GM12878 (cell line): ENCODE data around the gene RGSL1. TPM values are rescaled to one million over a fixed set of nuclear protein-coding genes. Genes with fewer than 3 reads are reported as not detected.

Experiments used
- ATAC-seq: fragments of 200-7000 bp; cut with Tn5 transposase; 3 replicates; pipeline ENCODE4 v1.9.1; 2020; ENCODE audit warnings: mild to moderate bottlenecking, moderate library complexity
- BruUV-seq: library from RNA; stranded (reverse); fragments of 400-500 nt; replicated peaks from 2 replicates; lab custom pipeline; 2021; lab: Mats Ljungman, UMichigan
- CTCF ChIA-PET: fragments of 300-600 bp; sonication (Branson Sonifier 250); formaldehyde crosslinking; extraction: SDS; loops from one replicate; lab custom pipeline; 2021; ENCODE audit warnings: inconsistent platforms; lab: Yijun Ruan, JAX
- POLR2A ChIA-PET: fragments of 350-600 bp; formaldehyde crosslinking; extraction: SDS; loops from one replicate; lab custom pipeline; 2021; ENCODE audit warnings: inconsistent platforms; lab: Charles Lee
- RAD21 ChIA-PET: fragments of 300-600 bp; sonication (Branson Sonifier 250); formaldehyde crosslinking; loops from one replicate; lab custom pipeline; 2023; ENCODE audit warnings: antibody characterized with exemption; ENCODE audit not compliant: unreplicated experiment; lab: Charles Lee
- SMC1A ChIA-PET: fragments of 300-600 bp; sonication (Branson Sonifier 250); formaldehyde crosslinking; loops from one replicate; lab custom pipeline; 2023; ENCODE audit not compliant: unreplicated experiment, uncharacterized antibody; lab: Charles Lee
- DNase-seq: peaks from one replicate; pipeline ENCODE4 v3.0.0-alpha.2; 2011; ENCODE audit warnings: low read depth, low spot score
- FAIRE-seq: peaks from 3 replicates; lab custom pipeline; 2011; peaks lifted over from hg19 to GRCh38; lab: Jason Lieb, UNC
- H2AFZ ChIP-seq: 2 replicates; pipeline ENCODE4 v1.6.0; 2011; ENCODE audit warnings: low read depth, low read length, control low read depth; ENCODE audit not compliant: control insufficient read depth
- H3K27ac ChIP-seq: 2 replicates; pipeline ENCODE4 v1.5.1; 2011; ENCODE audit warnings: control low read depth; ENCODE audit not compliant: control insufficient read depth, insufficient read depth
- H3K27me3 ChIP-seq, 2 experiments: replicated peaks in 1 of 2; 2 replicates each; pipeline versions ENCODE4 v1.6.0 to v1.6.1; 2011; ENCODE audit warnings: low read length in 1 of 2; ENCODE audit not compliant: control insufficient read depth in 2 of 2, insufficient read depth in 2 of 2
- H3K36me3 ChIP-seq, 2 experiments: 2 replicates each; pipeline ENCODE4 v1.5.1; 2011; ENCODE audit warnings: low read length in 1 of 2; ENCODE audit not compliant: control insufficient read depth in 2 of 2, insufficient read depth in 2 of 2
- H3K4me1 ChIP-seq: 2 replicates; pipeline ENCODE4 v1.6.1; 2011; ENCODE audit warnings: mild to moderate bottlenecking, low read length, moderate library complexity, mixed read lengths; ENCODE audit not compliant: control insufficient read depth, insufficient read depth
- H3K4me2 ChIP-seq: 2 replicates; pipeline ENCODE4 v1.6.0; 2011; ENCODE audit warnings: control low read depth; ENCODE audit not compliant: control insufficient read depth, insufficient read depth
- H3K4me3 ChIP-seq: fragments of 200-600 bp; sonication (generic); 2 replicates; pipeline ENCODE4 v1.5.1; 2016
- H3K79me2 ChIP-seq: 2 replicates; pipeline ENCODE4 v1.6.0; 2011; ENCODE audit warnings: low read length; ENCODE audit not compliant: control insufficient read depth, insufficient read depth
- H3K9ac ChIP-seq: 2 replicates; pipeline ENCODE4 v1.8.0; 2011; ENCODE audit warnings: low read length, control low read depth, mixed read lengths; ENCODE audit not compliant: control insufficient read depth, insufficient read depth
- H3K9me3 ChIP-seq: replicated peaks from 3 replicates; pipeline ENCODE4 v1.5.1; 2011; ENCODE audit warnings: mild to moderate bottlenecking, low read length; ENCODE audit not compliant: control insufficient read depth, insufficient read depth
- H4K20me1 ChIP-seq: 2 replicates; pipeline ENCODE4 v1.6.0; 2011; ENCODE audit not compliant: control insufficient read depth, insufficient read depth
- ATF2 ChIP-seq: IDR thresholded peaks from 2 replicates; pipeline ENCODE4 v1.6.1; 2012; ENCODE audit warnings: low read length, inconsistent platforms
- BMI1 ChIP-seq: fragments of 450-650 bp; IDR thresholded peaks from 2 replicates; pipeline ENCODE4 v1.6.1; 2016; ENCODE audit warnings: mild to moderate bottlenecking, moderate library complexity, borderline replicate concordance
- CEBPB ChIP-seq, 2 experiments: fragments of 150-350 bp in 1 of 2; IDR thresholded peaks; 2 replicates each; pipeline ENCODE4 v1.6.1; 2012 to 2014; ENCODE audit warnings: low read depth in 2 of 2, low read length in 2 of 2, borderline replicate concordance in 1 of 2, inconsistent platforms in 1 of 2
- CHD4 ChIP-seq: fragments of 200-600 bp; sonication (generic); IDR thresholded peaks from 2 replicates; pipeline ENCODE4 v1.6.1; 2016; ENCODE audit warnings: mild to moderate bottlenecking
- FOS ChIP-seq: IDR thresholded peaks from 3 replicates; pipeline ENCODE4 v1.6.1; 2011; ENCODE audit warnings: borderline replicate concordance; ENCODE audit not compliant: insufficient read length; ENCODE audit errors: extremely low read depth
- HSF1 ChIP-seq: fragments of 150-350 bp; IDR thresholded peaks from 2 replicates; pipeline ENCODE4 v1.6.1; 2014; ENCODE audit warnings: mild to moderate bottlenecking, low read depth, low read length
- NFIC ChIP-seq: IDR thresholded peaks from 2 replicates; pipeline ENCODE4 v1.6.1; 2012; ENCODE audit warnings: low read depth, mild to moderate bottlenecking, inconsistent platforms, low read length, moderate library complexity
- NKRF ChIP-seq: fragments of 450-650 bp; conservative IDR thresholded peaks from 2 replicates; pipeline ENCODE4 v1.6.1; 2017; ENCODE audit warnings: mild to moderate bottlenecking, moderate library complexity
- NR2C2 ChIP-seq: IDR thresholded peaks from 2 replicates; pipeline ENCODE4 v1.6.1; 2011; ENCODE audit warnings: borderline replicate concordance, low read depth; ENCODE audit not compliant: control insufficient read depth, insufficient read length
- PML ChIP-seq: IDR thresholded peaks from 2 replicates; pipeline ENCODE4 v1.6.1; 2012; ENCODE audit warnings: low read length, inconsistent platforms
- POLR2AphosphoS5 ChIP-seq: IDR thresholded peaks from 2 replicates; pipeline ENCODE4 v1.6.1; 2011; ENCODE audit warnings: mild to moderate bottlenecking, low read length, inconsistent platforms
- PRDM15 ChIP-seq: fragments of 450-650 bp; formaldehyde crosslinking; IDR thresholded peaks from 2 replicates; pipeline ENCODE4 v1.4.0; 2020; ENCODE audit warnings: mild to moderate bottlenecking, moderate library complexity
- SUPT20H ChIP-seq: IDR thresholded peaks from 2 replicates; pipeline ENCODE4 v1.6.1; 2011; ENCODE audit warnings: low read depth, mild to moderate bottlenecking, low read length, moderate library complexity, borderline replicate concordance; ENCODE audit not compliant: control insufficient read depth
- WGBS: methylation state at CpG from one replicate; pipeline ENCODE4 v1.1.6; 2016; ENCODE audit warnings: low lambda C conversion rate; ENCODE audit not compliant: insufficient replicate concordance, insufficient coverage; ENCODE audit errors: missing lambda C conversion rate; 5-methylcytosine and 5-hydroxymethylcytosine counted together
- in situ Hi-C: fragments of 300-500 bp; cut with MboI; formaldehyde crosslinking; loops from 9 replicates; pipeline ENCODE4 v1.14.3; 2018; ENCODE audit warnings: mixed read lengths
- intact Hi-C: fragments of 100-400 bp; cut with micrococcal nuclease; formaldehyde crosslinking; loops from one replicate; pipeline ENCODE4 v1.14.2; 2022; ENCODE audit not compliant: unreplicated experiment
- polyA plus RNA-seq, 11 experiments: library from polyadenylated mRNA; depleted of rRNA in 4 of 11; unstranded in 6 of 11; stranded (reverse) in 5 of 11; fragments of >200 nt; fragmentation: Nextera tagmentation in 4 of 11; fragmentation: Illumina TruSeq in 1 of 11; extraction: Ambion mirVana in 4 of 11; extraction: Trizol in 1 of 11; gene quantifications; 1 replicate in 1 of 11; 2 replicates in 10 of 11; pipeline versions ENCODE4 v1.2.1 to v1.2.3, GENCODE V29; 2011 to 2016; ENCODE audit warnings: inconsistent platforms in 2 of 11, missing spikeins in 2 of 11, low read depth in 1 of 11
- total RNA-seq, 4 experiments: library from RNA; depleted of rRNA in 3 of 4; stranded (reverse); fragments of >200 nt in 3 of 4; fragmentation: Illumina TruSeq in 1 of 4; extraction: Trizol in 1 of 4; gene quantifications; 2 replicates each; pipeline versions ENCODE4 v1.2.1 to v1.2.3, GENCODE V29; 2013 to 2021

Gene RGSL1
- total and polyA plus RNA-seq, 10 of the 15 experiments (the other 5 are each of a cell fraction or from before 2014, with no cell fraction given), result 0.05 to 0.28 (median 0.27) TPM; not detected in 5

- 75% methylated on average over 5 of the region's 5 CpGs for WGBS
- no peak for FAIRE-seq
- TF ChIP-seq NR2C2, result no peak
- TF ChIP-seq CHD4, result no peak
- 0 out of 2 replicates have a peak, but pooled peaks have one; percentile 16 for TF ChIP-seq ATF2
- 0 out of 2 replicates have a peak, but pooled peaks have one; percentile 18 for TF ChIP-seq NFIC
- no peak; the same call in 1 of the 2 replicates for TF ChIP-seq POLR2AphosphoS5
- no peak for TF ChIP-seq HSF1
- TF ChIP-seq FOS, result no peak
- TF ChIP-seq PRDM15 (CRISPR knock-in tag), result no peak
- TF ChIP-seq BMI1, result no peak
- TF ChIP-seq PML, result peak; percentile 11; the same call in 1 of the 2 replicates
- TF ChIP-seq CEBPB (IDR thresholded peaks at IDR 0.05; ENCODE audit: borderline replicate concordance in 1 of 2, low read depth in 2 of 2, low read length in 2 of 2), result no peak
- TF ChIP-seq NKRF, result no peak
- TF ChIP-seq SUPT20H, result no peak
Observed at GRCh38 chr1:182598296-182598695, 148.3 kb downstream of the RGSL1 start.

More at GRCh38 chr1:182598296-182598695, 148.3 kb downstream of the RGSL1 start:
- Histone ChIP-seq H3K27me3 (no peaks in the 10 kb centered on the region), H3K36me3 (peaks cover 11 to 24% of the 10 kb centered on the region in 2 experiments; a peak in 3 of 4 replicates), H3K9ac (no peak overlapping the region), H3K4me3 (no peak overlapping the region), H2AFZ (no peak overlapping the region), H3K4me2 (no peak overlapping the region), H3K27ac (no peak overlapping the region), H4K20me1 (no peaks in the 10 kb centered on the region; the same call in 1 of the 2 replicates), H3K4me1 (peaks cover 7% of the 10 kb centered on the region), H3K79me2 (peaks cover 27% of the 10 kb centered on the region), H3K9me3 (no peaks in the 10 kb centered on the region)
- no peak for DNase-seq
- no TSS peak for BruUV-seq
- in situ Hi-C loops, result loop anchor here (5.0 to 10.0 kb wide), 2 partner anchors 153 to 189 kb away; partner anchors contain the start of gene NPL
- SMC1A ChIA-PET, result interaction anchor here (0.7 to 28.0 kb wide), 13 partner anchors 10 to 514 kb away, joined by 3 to 1145 read pairs (median 4); partner anchors contain the start of genes NPL and RNASEL
- RAD21 ChIA-PET, result interaction anchor here (0.8 to 23.0 kb wide), 11 partner anchors 9 to 192 kb away, joined by 3 to 946 read pairs (median 3); partner anchors contain the start of gene RNASEL
- POLR2A ChIA-PET, result interaction anchor here (0.8 to 4.6 kb wide), 4 partner anchors 25 to 188 kb away, joined by 3 to 34 read pairs (median 3); no protein-coding TSS in a partner anchor
- intact Hi-C loops, result loop anchor here (5.0 kb wide), 1 partner anchor 511 kb away; no protein-coding TSS in a partner anchor
- CTCF ChIA-PET, result interaction anchor here (0.8 to 37.4 kb wide), 19 partner anchors 9 to 455 kb away, joined by 3 to 1888 read pairs (median 4); partner anchors contain the start of genes NPL and RNASEL
- no peak for ATAC-seq
